SK-N-MC (cell line): ENCODE measurements around the gene BCAS1.
"Not testable (repeated sequence)": the region's sequence is repeated elsewhere in the genome, so short reads cannot be mapped to it uniquely, and the experiment has no call there.

Source experiments
- DNase-seq: peaks from one replicate; pipeline ENCODE4 v3.0.0-alpha.2; 2011; ENCODE audit warnings: low read depth, low spot score
- H3K27ac ChIP-seq: fragments of 200-600 bp; sonication (generic); 2 replicates; pipeline ENCODE4 v1.5.1; 2016; ENCODE audit warnings: mixed run types
- H3K36me3 ChIP-seq: fragments of 200-600 bp; sonication (generic); 2 replicates; pipeline ENCODE4 v1.6.1; 2017; ENCODE audit warnings: antibody characterized with exemption, low read length, mixed read lengths; ENCODE audit not compliant: insufficient read depth
- H3K4me3 ChIP-seq: fragments of 200-600 bp; sonication (generic); 2 replicates; pipeline ENCODE4 v1.5.1; 2016
- H3K9ac ChIP-seq: fragments of 200-600 bp; sonication (generic); 2 replicates; pipeline ENCODE4 v1.8.0; 2017; ENCODE audit warnings: mixed run types, mixed read lengths; ENCODE audit not compliant: insufficient read length
- H3K9me3 ChIP-seq: fragments of 200-600 bp; sonication (generic); 2 replicates; pipeline ENCODE4 v1.6.1; 2017; ENCODE audit warnings: low read depth, mild to moderate bottlenecking, antibody characterized with exemption, low read length, moderate library complexity, mixed read lengths
- EZH2 ChIP-seq: fragments of 200-600 bp; sonication (generic); IDR thresholded peaks from one replicate; pipeline ENCODE4 v1.6.1; 2017; ENCODE audit warnings: antibody characterized with exemption
- FOXP2 ChIP-seq: optimal IDR thresholded peaks from 2 replicates; pipeline ENCODE3; 2011; ENCODE audit warnings: mild to moderate bottlenecking, moderate library complexity; ENCODE audit not compliant: insufficient read depth; ENCODE audit errors: extremely low read length, control extremely low read depth
- POLR2AphosphoS5 ChIP-seq: IDR thresholded peaks from 2 replicates; pipeline ENCODE4 v1.6.1; 2012; ENCODE audit warnings: mild to moderate bottlenecking, low read depth, low read length, borderline replicate concordance

The BCAS1 gene

DNA sequence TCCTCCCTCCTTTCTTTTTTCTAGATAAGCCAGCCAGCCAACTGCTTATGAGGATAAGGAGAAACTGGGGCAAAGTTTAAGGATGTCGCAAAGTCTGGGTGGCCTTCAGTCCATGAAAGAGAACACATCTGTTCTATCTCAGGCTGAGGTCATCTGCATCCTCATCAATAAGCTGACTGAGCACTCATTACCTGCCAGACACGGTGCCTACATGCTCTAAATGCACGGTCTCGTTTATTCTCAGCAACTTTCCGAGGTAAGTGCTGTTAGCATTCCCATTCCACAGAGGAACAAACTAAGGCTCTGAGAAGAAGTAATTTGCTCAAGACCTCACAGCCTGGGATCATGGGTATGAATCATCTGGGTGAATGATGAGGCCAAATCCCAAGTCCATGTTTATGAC, 133.1 kb downstream of the BCAS1 start:
- H3K9ac ChIP-seq, result no peak overlapping the region
- no peak overlapping the region for H3K4me3 ChIP-seq
- no peak for DNase-seq
- H3K9me3 ChIP-seq, result no peaks in the 10 kb centered on the region
- no peak for TF ChIP-seq FOXP2
- no peak for TF ChIP-seq POLR2AphosphoS5
- TF ChIP-seq EZH2, result no peak
- no peak overlapping the region for H3K27ac ChIP-seq
- no peaks in the 10 kb centered on the region for H3K36me3 ChIP-seq

DNA sequence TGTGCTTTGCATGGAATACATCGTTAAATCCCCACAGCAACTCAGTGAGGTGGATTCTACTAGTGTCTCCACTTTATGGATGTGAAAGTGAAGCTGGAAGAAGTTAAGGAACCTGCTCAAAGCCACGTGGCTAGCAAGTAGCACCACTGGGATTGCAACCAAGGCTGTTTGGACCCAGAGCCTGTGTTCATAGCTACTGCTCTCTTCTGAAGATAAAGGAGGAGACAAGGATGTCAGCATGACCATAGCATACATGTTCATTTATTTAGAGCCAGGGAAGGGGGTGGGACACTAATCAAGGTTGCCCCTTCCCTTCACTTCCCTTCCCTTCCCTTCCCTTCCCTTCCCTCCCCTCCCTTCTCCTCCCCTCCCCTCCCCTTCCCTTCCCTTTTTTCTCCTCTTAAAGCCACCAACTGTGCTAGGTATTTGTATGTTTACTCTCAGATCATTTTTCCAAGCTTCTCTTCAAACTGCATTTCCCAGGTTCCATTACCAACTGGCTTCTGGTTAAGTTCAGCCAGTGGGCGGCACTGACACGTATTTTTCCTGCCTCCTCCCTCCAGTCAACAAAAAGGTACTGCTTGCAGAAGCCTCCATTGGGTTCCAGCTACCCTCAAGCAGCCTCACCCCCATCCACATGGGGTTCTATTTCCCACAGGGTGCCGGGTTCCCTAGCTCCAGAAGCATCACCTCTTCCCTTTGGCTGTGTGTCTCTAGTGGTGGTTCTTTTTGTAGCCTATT, 134.9 kb downstream of the BCAS1 start:
- DNase-seq, result no peak
- H3K9me3 ChIP-seq, result no peaks in the 10 kb centered on the region
- no peaks in the 10 kb centered on the region for H3K36me3 ChIP-seq
- peak overlapping the region; percentile 46; the same call in 1 of the 2 replicates for H3K4me3 ChIP-seq
- no peak for TF ChIP-seq EZH2
- no peak for TF ChIP-seq POLR2AphosphoS5
- TF ChIP-seq FOXP2, result no peak
- H3K9ac ChIP-seq, result peak overlapping the region; percentile 51
- H3K27ac ChIP-seq, result peak overlapping the region; percentile 93

DNA sequence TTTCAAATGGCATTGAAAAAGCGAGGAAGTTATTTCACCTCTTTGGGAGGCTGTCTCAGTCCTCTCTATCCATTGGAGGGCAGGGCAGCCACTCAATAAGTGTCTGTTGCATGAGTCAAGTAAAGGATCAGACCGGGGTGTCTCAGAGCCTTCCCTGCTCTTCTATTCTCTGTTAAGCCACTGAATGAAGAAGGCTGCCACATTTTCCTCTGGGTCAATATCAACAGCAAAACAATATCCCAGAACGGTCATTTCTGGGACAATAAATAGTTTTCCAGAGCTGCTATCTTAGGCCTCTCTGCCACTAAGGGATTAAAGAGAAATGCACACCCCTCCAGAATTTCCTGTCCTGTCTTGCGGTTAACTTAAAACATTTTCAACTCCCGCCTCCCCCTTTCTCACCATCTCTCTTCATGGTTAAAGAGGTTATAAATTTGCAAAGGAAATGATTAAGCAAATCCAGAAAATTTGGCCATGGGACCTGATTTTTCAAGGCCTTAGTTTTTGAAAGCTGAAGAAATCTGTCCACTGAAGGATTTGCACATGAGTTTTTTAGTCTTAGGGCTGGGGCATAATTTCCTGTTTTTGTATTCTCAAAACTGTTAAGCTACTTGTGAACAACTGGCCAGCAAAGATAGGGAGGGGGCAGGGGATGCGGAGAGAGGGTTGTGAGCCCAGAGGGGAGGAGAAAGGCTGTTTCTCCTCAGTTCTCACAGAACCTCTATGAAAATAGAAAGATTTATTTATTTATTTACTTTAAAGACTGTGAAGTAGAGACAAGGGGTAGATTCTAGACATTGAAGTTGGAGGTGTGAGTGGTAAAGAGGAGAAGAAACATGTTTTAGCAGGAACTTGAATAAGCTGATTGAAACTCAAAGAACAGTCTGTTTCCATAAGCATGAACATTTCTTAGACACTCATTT, 135.7 kb downstream of the BCAS1 start:
- peak overlapping the region; percentile 46 for H3K4me3 ChIP-seq
- TF ChIP-seq FOXP2 (no peak), EZH2 (no peak), POLR2AphosphoS5 (no peak)
- H3K36me3 ChIP-seq, result no peaks in the 10 kb centered on the region
- H3K9ac ChIP-seq, result peak overlapping the region; percentile 51
- peak overlapping the region; percentile 93 for H3K27ac ChIP-seq
- no peaks in the 10 kb centered on the region for H3K9me3 ChIP-seq
- DNase-seq, result peak; percentile 62

DNA sequence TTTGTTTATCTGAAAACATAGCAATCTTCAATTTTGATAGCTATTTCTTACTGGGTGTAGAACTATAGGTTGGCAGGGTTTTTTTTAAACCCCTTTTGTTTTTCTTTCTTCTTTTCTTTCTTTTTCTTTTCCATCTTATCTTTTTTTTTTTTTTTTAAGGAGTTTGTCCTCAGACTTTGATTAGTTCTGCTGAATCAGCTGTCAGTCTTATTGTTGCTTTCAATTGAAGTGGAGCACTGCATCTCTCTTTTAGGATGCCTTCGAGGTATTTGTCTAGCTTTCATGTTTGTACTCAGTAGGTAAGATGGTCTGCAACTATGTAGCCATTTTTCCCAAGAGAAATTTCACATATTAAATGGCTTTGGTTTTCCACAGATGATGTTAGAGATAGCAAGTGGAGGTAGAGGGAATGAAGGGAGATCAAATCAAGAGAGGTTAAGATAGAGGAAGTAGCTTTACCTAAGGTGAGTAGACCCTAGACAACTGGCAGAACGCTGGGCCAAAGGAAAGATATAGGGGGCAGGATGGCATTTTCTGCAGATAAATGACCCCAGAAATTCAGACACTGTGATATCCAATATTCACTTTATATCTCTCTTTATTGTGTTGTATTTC, 137.1 kb downstream of the BCAS1 start:
- Histone ChIP-seq H3K4me3 (no peak overlapping the region), H3K9me3 (no peaks in the 10 kb centered on the region), H3K9ac (no peak overlapping the region), H3K36me3 (no peaks in the 10 kb centered on the region), H3K27ac (no peak overlapping the region)
- no peak for TF ChIP-seq POLR2AphosphoS5
- no peak for DNase-seq

DNA sequence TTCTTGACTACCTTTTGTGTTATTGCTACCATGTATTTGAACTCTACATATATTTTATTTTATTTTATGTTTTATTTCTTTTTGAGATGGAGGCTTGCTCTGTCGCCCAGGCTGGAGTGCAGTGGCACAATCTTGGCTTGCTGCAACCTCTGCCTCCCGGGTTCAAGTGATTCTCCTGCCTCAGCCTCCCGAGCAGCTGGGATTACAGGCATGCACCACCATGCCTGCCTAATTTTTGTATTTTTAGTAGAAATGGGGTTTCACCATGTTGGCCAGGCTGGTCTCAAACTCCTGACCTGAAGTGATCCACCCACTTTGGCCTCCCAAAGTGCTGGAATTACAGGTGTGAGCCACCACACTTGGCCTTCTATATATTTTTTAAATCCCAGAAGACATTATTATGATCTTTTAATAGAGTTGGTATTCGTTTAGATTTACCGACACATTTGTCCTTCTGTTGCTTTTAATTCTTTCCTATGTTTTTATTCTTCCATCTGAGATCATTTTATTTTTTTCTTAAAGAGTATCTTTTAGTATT, 137.7 kb downstream of the BCAS1 start:
- H3K9me3 ChIP-seq, H3K27ac ChIP-seq, H3K36me3 ChIP-seq, DNase-seq, H3K4me3 ChIP-seq, H3K9ac ChIP-seq: not testable (repeated sequence)

DNA sequence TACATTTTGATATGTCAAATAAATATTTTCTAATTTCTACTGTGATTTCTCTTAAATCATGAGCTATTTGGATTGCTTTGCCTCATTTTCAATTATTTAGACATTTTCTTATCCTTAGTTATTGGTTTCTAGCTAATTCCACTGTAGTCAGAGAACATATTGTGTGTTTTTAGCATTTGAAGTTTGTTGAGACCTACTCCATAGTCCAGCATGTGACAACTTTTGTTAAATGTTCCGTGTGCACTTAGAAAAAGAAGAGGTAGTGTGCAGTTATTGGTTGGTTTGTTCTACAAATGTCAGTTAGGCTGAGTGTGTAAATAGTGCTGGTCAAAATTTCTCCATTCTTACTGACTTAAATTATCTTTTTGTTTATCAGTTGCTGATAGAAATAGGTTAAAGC, 138.8 kb downstream of the BCAS1 start:
- Histone ChIP-seq H3K9me3 (no peaks in the 10 kb centered on the region), H3K36me3 (no peaks in the 10 kb centered on the region), H3K4me3 (no peak overlapping the region), H3K9ac (no peak overlapping the region), H3K27ac (no peak overlapping the region)
- TF ChIP-seq EZH2, result no peak
- DNase-seq, result no peak

DNA sequence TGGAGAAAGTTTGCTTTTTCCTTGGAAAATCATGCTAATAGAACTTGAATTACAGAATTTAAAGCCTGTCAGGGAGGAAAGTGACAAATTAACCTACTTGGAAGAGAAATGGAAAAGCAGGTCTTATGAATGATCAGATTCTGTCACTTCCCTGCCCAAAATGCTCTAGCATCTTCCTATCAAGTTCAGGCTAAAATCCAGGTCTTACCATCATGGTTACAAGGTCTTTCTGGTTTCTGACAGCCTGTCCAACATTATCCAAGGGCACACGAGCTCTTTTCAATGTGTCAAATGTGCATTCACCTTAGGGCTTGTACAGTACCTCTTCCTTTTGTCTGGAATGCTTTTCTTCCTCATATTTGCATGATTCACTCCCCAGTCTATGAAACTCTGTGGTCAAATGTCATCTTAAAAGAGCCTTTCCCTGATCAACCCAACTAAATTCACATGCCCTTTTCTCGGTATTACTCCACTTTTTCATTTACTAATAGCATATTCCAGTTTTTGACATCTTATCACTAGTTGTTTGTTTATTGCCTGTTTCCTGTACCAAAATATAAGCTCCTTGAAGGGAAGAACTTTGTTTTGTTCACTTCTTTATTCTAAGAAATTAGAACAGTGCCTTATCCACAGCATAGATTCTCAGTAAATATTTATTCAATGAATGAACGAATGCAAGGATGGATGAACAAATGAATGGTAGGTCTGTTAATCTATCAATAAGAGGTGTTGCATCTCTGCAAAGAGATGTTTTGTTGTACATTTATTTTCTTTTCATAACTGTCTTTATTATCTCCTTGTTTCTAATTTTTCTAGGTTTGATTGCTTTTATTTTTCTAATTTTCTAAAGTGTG, 139.5 kb downstream of the BCAS1 start:
- no peak for DNase-seq
- no peak for TF ChIP-seq POLR2AphosphoS5
- H3K4me3 ChIP-seq, result no peak overlapping the region

More for the DNA sequence above, 139.5 kb downstream of the BCAS1 start:
- Histone ChIP-seq H3K27ac (no peak overlapping the region), H3K9me3 (no peaks in the 10 kb centered on the region), H3K9ac (no peak overlapping the region), H3K36me3 (no peaks in the 10 kb centered on the region)
